ENCODE results near the gene EFCAB7.

EFCAB7 gene, protein sequence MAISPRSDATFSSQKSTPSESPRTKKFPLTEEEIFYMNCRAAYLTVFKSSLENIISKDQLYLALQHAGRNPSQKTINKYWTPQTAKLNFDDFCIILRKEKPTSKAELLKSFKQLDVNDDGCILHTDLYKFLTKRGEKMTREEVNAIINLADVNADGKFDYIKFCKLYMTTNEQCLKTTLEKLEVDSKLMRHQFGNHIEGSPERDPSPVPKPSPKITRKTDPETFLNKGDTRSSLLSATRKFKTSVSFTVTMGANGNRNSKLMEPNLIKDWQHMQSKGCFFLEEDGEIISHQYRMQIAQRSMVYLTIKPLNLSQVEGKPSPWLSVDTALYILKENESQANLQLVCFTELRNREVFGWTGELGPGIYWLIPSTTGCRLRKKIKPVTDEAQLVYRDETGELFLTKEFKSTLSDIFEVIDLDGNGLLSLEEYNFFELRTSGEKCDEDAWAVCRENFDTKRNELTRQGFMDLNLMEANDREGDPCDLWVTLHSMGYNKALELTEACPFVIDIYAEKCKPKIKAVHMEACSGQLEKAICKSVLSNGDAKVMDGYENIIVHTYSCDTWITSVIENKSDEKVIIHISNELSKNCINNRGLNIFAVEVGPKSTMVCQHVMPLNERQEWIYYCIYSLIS

GRCh38 chr1:63522891-63523728 lies at the start of gene EFCAB7, which contains the start of gene ITGB3BP:
TSS of gene EFCAB7 (plus strand) at chr1:63523525. CDS start at chr1:63525573, 2,048 bp downstream.
TSS of gene ITGB3BP (minus strand) at chr1:63523225. CDS start at chr1:63523133, 92 bp downstream.
- TF ChIP-seq GATA3 (IDR thresholded peaks at IDR 0.05; ENCODE audit: low read depth, low read length) (no peak), GATA2 (IDR thresholded peaks at IDR 0.05; ENCODE audit: low read depth, low read length) (peak; percentile 36)

DNA sequence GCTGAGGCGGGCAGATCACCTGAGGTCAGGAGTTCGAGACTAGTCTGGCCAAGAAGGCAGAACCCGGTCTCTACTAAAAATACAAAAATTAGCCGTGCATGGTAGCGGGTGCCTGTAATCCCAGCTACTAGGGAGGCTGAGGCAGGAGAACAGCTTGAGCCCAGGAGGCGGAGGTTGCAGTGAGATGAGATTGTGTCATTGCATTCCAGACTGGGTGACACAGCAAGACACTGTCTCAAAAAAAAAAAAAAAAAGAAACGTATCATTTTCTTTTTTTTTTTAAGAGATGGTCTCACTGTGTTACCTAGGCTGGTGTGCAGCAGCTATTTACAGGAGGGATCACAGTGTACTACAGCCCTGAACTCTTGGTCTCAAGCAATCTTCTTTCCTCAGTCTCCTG lies 47.6 kb upstream of the EFCAB7 start:
- TF ChIP-seq GATA3 (IDR thresholded peaks at IDR 0.05; ENCODE audit: low read depth, low read length) (no peak), GATA2 (IDR thresholded peaks at IDR 0.05; ENCODE audit: low read depth, low read length) (no peak)

- TF ChIP-seq GATA3 (IDR thresholded peaks at IDR 0.05; ENCODE audit: low read depth, low read length) (no peak), GATA2 (IDR thresholded peaks at IDR 0.05; ENCODE audit: low read depth, low read length) (no peak)
Measured at GRCh38 chr1:63480057-63480456, 43.3 kb upstream of the EFCAB7 start.

DNA sequence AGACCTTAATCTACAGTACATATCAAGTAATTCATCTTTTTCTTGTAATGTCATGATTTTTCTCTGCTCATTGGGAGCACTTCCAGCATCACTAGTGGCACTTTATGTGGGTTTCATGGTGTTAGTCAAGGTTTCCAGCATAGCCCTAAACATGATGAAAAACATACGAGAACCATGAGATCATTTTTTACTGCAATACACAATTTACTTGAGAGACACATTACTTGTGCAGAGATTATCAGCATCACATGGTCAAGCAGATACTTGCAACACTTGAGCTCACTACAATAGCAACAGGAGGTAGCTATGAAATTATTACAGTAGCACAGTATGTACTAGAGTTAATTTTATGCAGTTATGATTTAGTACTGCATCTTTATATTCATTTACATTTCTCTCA lies 36.7 kb upstream of the EFCAB7 start:
- no peak for TF ChIP-seq GATA2 (IDR thresholded peaks at IDR 0.05; ENCODE audit: low read depth, low read length)
- no peak for TF ChIP-seq GATA3 (IDR thresholded peaks at IDR 0.05; ENCODE audit: low read depth, low read length)

DNA sequence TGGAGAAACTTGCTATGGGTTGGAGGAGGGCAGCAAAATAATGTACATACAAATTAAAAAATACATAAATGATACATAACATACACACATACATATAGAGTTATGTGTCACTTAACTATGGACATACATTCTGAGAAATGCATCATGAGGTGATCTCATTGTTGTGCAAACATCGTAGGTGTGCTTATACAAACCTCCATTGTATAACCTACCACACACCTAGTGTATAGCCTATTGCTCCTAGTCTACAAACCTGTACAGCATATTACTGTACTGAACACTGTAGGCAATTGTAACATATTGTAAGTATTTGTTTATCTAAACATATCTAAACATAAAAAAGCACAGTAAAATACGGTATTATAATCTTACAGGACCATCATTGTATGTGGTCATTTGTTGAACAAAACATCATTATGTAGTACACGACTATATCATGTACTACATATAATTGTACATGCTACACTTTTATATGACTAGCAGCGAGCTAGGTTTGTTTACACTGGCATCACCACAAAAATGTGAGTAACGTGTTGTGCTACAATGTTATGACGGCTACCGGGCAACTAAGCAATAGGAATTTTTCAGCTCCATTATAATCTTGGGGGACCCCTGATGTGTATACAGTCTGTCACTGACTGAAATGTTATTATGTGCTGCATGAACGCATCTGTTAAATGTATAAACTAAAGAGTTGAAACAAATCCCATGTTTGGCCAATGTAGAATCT lies 35.8 kb upstream of the EFCAB7 start:
- TF ChIP-seq GATA3 (IDR thresholded peaks at IDR 0.05; ENCODE audit: low read depth, low read length) (no peak), GATA2 (IDR thresholded peaks at IDR 0.05; ENCODE audit: low read depth, low read length) (no peak)

GRCh38 chr1:63497577-63497976 lies 25.7 kb upstream of the EFCAB7 start:
- no peak for TF ChIP-seq GATA3 (IDR thresholded peaks at IDR 0.05; ENCODE audit: low read depth, low read length)
- no peak for TF ChIP-seq GATA2 (IDR thresholded peaks at IDR 0.05; ENCODE audit: low read depth, low read length)

DNA sequence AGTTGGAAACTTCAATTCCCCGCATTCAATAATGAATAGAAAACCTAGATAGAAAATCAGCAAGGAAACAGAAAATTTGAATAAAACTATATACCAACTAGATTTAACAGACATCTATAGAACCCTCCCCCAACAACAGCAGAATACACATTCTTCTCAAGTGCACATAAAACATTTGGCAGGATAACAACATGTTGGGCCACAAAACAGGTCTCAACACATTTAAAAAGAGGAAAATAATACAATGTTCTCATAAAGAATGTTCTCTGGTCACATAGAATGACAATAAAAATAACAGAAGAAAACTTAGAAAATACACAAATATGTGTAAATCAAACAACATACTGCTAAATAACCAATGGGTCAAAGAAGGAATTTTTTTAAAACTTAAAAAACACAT lies 25.2 kb upstream of the EFCAB7 start:
- no peak for TF ChIP-seq GATA3 (IDR thresholded peaks at IDR 0.05; ENCODE audit: low read depth, low read length)
- no peak for TF ChIP-seq GATA2 (IDR thresholded peaks at IDR 0.05; ENCODE audit: low read depth, low read length)

DNA sequence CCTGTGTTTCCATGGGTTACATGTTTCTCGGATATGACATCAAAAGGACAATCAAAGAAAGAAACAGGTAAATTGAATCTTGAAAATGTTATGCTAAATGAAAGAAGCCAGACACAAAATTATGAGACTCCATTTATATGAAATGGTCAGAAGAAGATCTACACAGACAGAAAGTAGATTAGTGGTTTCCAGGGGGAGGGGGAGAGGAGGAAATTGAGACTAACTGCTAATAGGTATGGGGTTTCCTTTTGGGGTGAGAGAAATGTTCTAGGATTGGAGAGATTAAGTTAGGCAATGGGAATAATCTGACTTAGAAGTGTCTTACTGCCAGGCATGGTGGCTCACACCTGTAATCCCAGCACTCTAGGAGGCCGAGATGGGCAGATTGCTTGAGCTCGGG lies 22.1 kb upstream of the EFCAB7 start:
- no peak for TF ChIP-seq GATA2 (IDR thresholded peaks at IDR 0.05; ENCODE audit: low read depth, low read length)
- TF ChIP-seq GATA3 (IDR thresholded peaks at IDR 0.05; ENCODE audit: low read depth, low read length): no peak

GRCh38 chr1:63506782-63507181 lies 16.5 kb upstream of the EFCAB7 start:
- TF ChIP-seq GATA2 (IDR thresholded peaks at IDR 0.05; ENCODE audit: low read depth, low read length): no peak
- no peak for TF ChIP-seq GATA3 (IDR thresholded peaks at IDR 0.05; ENCODE audit: low read depth, low read length)

GRCh38 chr1:63509718-63510117 lies 13.6 kb upstream of the EFCAB7 start:
- TF ChIP-seq GATA2 (IDR thresholded peaks at IDR 0.05; ENCODE audit: low read depth, low read length) (no peak), GATA3 (IDR thresholded peaks at IDR 0.05; ENCODE audit: low read depth, low read length) (no peak)

- TF ChIP-seq GATA2 (IDR thresholded peaks at IDR 0.05; ENCODE audit: low read depth, low read length) (no peak), GATA3 (IDR thresholded peaks at IDR 0.05; ENCODE audit: low read depth, low read length) (no peak)
Measured at GRCh38 chr1:63512584-63512983, 10.7 kb upstream of the EFCAB7 start.

DNA sequence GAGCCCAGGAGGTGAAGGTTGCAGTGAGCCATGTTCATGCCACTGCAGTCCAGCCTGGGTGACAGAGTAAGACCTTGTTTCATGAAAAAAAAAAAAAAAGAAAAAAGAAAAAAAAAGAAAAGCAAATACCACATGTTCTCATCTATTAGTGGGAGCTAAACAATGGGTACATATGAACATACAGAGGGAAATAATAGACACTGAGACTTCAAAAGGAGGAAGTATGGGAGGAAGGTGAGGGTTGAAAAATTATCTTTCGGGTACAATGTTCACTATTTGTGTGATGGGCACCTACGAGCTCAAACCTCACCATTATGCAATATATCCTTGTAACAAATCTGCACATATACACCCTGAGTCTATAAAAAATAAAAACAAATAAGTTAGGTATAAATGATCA lies 6.7 kb upstream of the EFCAB7 start:
- TF ChIP-seq GATA2 (IDR thresholded peaks at IDR 0.05; ENCODE audit: low read depth, low read length): no peak
- TF ChIP-seq GATA3 (IDR thresholded peaks at IDR 0.05; ENCODE audit: low read depth, low read length): no peak

GRCh38 chr1:63523738-63524137 lies 413 bp downstream of the EFCAB7 start:
- no peak; the same call in 1 of the 2 replicates for TF ChIP-seq GATA2 (IDR thresholded peaks at IDR 0.05; ENCODE audit: low read depth, low read length)
- no peak for TF ChIP-seq GATA3 (IDR thresholded peaks at IDR 0.05; ENCODE audit: low read depth, low read length)

Measured in SH-SY5Y (cell line).